GM19351 (cell line): ENCODE data around the gene SOX6.

ENCODE experiments used
- ATAC-seq: cut with Tn5 transposase; IDR thresholded peaks from one replicate; pipeline ENCODE4 v1.9.1; 2021; ENCODE audit warnings: mild to moderate bottlenecking, moderate library complexity; ENCODE audit not compliant: unreplicated experiment

SOX6 gene

DNA sequence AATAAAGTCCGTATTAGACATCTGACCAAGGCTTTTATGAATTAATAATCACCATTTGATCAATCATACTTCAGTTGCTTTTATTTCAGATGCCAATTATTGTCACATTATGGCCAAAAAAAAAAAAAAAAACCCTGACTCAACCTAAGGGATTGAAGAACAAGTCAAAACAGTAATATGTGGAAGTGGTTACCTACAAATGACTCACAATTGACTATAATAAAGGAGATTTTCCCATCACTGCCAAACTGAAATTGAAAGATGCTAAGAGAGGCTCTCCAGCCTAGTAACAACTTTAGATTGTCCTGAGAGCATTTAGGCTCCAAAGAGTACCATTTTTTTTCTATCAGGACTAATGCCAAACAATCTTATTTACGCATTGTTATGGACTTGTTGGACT is 35.2 kb downstream of the SOX6 start:
- no peak for ATAC-seq

DNA sequence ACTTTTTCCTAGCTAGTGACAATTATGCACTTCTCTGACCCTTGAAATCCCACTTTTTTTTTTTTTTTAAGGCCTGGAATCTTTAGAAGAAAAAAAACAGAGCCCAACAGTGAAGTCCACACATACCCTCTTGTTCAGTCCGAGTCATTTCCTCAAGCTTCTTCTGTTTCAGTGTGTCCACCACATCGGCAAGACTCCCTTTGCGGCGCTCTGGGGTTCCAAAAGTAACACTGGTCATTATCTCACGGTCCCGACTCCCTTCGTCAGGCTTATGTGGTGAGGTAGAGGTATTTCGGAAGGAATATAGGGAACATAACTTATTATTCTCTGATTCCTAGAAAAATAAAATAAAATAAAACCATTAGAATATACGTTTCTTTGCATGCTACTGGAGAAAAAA is 38.0 kb downstream of the SOX6 start:
- no peak for ATAC-seq

DNA sequence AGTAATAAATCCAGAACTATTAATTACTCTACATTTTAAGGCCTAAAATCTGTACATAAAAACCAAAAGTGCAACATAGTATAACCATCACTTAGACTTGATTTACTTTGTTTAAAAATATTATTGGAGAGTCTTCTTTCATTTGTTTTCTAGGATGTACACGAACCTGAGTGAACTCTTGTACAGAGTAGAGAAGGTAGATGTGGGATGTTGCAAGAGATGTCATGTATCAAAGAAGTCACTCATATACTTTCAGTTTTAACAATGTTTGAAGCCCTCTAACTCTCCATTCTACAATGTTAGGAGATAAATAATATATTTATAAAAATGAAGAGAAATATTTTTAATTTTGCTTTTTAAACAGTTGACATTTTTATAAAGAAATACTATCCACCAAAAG is 38.6 kb downstream of the SOX6 start:
- no peak for ATAC-seq

DNA sequence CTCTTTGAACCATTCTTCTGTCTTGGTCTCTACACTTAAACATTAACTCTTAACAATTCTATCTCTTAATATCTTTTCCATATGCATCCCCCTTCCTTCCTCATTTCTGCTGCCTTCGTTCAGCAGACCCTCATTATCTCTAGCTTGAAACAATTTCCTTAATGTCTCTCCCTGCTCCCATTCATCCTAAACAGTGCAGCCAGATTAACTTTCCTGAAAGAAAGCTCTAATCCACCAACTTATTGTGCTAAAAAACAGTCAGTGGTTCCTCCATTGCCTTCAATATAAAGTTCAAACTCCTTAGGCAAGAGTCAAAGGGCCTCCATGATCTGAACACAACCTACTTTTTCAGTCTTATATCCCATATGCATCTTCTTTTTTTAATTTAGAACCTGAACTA is 42.5 kb downstream of the SOX6 start:
- no peak for ATAC-seq

DNA sequence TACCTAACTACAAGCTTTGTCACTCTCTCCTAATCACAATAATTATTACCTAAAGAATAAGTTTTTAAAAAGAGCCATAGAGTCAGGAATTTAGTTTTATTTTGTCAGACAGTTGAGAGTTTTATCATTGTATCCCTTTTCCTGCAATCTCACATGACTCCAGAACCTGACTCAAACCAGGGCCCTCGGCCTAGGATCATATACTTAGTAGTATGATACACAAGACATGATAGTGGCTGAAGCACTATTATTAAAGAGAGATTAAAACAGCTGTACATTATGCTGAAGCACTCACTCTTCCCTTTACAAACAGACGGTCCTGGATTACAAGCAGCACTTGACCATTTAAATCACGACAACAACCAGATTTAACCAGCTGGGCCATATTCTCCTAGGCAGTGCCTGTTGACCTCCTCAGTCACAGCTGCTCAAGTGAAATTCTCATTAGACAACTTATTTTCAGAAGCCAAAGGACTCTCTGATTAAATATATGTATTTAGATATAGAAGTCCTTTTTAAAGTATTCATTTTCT is 44.0 kb downstream of the SOX6 start:
- ATAC-seq, result no peak

DNA sequence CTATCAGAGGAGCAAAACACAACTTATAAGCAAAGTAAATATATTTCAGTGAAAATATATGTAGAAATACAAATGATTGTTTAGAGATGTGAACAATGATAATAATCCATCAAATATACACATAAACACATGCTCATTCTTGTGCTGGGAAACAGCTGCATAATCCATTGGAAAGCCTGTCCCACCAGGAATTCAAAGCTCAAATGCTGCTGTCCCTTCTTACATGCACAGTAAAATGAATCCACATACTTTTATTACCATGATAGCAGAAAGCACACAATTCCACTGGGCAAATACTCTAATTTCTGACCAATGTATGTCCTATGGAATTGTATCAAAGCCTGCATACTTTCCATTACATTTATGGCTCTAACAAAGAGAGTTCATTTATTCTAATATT is 44.5 kb downstream of the SOX6 start:
- no peak for ATAC-seq

DNA sequence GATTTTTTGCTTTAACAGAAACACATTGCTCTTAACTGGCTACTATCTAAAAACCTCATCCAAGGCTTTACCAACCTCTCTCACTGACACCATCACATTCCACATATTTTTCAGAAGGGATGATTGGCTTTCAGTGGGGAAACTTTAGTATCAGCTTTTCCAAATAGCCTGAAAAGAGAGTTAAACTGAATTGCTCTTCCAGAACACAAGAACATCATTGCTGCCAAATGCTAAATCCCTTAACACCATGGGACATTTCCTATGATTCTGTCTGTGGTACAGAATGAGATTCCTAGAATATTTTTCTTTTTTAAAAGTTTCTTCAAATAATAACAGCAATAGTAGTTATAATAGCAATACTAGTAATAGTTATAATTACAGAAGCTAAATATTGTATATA is 45.4 kb downstream of the SOX6 start:
- no peak for ATAC-seq

DNA sequence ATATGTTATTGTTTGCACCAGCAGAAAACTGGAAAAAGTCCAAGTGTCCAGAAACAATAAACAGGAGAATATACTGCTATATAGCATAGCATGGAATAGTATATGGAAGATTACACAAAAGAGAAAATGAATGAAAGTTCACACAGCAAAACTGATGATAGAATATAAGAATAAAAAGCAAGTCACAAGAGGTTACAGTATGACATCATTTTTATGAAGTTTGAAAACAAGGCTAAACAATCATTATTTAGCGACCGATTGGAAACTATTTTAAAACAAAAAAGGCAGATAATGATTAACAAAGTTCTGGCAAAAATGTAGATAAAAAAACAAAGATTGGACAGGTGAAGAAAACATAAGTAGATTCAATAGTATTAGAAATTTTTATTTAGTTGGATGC is 47.1 kb downstream of the SOX6 start:
- ATAC-seq, result no peak

DNA sequence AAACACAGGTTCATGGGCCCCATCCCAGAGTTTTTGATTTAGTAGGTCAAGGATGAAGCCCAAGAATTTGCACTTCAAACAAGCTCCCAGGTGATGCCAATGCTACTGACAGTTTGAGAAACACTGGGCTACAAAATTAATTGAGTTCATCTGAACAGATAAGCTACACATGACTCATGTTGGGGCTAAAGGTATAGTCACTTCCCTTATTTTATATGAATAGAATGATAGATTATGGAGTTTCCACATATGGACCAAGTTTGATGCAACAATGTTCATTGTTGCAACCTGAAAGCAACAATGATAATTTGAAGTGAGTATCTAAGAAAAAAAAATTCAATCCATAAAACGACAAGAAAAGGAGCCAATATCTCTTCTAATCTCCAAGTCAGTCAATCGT is 54.9 kb downstream of the SOX6 start:
- no peak for ATAC-seq

DNA sequence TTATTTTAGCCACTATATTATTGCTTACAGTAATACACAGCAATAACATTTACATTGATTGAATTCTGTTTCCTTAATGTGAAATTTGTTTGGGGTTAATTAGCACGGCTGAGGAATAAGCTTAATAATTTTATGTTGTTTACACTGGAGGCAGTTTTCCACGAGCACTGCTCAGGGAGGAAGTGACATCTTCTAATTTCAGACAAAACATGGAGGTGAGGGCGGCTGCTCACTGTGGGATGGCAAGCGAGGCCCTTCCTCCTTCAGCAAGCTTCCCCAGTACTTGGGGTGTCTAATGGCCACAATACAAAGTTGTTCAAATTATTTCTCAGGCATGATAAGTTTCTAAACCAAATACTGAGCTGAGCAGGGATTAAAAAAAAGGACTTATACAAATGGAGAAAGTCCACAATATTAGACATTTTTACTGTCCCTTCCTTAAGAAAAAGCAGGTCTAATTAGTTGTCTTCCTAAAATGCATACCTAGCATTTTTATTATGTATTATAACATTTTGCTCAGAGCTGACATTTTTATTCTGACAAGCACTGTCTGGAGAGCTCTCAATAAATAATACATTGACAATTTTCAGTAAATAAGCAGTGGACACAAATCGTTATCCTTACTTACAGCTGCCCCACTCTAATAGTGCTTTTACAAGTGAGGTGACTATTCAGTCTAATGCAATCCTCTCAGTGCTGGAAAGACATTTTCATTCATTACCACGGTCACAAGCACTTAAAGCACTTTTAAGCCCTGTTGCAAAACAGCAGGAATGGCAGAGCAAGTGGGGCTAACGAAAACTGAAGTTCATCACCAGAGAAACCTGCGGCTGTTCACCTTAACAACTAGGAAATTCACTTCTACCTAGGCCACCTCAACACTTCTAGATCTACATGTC is 56.2 kb downstream of the SOX6 start:
- no peak for ATAC-seq

DNA sequence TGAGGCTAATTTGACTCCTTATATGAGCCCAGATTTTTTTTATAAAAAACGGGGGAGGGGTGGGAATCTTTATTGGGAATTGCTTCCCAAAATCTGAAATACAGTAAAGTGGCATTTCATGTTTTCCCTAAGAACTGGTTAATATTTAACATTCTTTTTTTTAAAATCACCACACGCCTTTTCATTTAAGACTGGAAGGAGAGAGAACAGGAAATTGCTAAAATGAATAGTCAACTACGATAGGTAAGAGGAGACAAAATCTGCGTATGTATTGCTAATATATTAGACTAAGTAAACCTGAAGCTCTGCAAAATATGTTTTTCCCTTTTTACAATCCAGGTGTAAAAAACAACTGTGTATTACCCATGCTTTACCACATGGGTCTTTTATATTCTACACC is 57.0 kb downstream of the SOX6 start:
- no peak for ATAC-seq

DNA sequence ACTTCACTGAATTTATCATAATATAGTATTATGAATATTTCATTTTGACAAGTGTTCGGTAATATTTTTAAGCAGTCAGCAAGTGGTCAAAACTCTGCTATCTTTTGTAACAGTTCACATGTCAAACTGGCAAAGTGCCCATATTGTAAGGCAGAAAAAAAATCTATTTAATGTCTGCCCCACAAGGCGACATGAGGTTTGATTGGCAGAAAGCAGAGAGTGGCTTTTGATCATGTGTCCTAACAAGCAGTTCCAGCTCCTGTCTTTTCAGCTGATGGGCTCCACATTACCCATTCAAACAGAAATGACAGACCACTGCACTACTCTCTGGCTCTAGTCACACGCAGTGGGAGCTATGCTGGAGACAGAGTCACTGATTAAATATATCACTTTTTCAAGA is 59.0 kb downstream of the SOX6 start:
- ATAC-seq, result no peak

DNA sequence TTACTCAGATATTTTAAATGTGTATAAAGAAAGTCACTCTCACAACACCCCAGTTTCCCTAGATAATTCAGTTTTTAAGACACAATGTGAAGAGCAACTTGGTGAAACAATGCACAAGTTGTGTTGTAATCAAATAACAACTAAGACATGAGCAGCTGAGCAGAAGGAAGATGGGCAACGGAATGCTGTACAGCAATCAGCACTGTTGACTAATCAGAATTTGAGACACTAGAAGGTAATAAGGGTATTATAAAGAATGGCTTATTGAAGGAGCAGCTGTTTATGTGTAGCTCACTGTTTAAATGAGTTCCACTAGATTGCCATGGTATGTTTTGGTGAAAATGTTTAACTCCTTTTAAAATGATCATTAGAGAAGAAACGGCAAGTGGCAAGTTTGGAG is 60.1 kb downstream of the SOX6 start:
- no peak for ATAC-seq

DNA sequence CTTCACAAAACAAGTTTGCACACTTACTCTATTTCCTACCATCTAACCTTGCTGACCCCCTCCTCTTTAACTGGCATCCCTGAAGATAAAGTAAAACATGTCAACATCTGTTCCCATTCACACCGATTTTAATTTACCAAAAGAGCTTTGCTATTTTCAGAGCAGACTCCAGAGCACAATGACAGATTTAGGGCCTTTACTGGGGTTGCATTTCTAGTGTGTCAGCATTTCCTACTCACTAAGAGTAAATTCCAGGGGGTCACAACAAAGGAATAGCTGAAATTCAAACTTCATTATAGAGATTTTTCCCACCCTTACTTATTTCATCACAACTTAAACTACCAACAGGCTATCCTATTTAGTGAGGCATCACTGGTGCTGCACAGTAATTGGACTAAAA is 60.8 kb downstream of the SOX6 start:
- no peak for ATAC-seq

DNA sequence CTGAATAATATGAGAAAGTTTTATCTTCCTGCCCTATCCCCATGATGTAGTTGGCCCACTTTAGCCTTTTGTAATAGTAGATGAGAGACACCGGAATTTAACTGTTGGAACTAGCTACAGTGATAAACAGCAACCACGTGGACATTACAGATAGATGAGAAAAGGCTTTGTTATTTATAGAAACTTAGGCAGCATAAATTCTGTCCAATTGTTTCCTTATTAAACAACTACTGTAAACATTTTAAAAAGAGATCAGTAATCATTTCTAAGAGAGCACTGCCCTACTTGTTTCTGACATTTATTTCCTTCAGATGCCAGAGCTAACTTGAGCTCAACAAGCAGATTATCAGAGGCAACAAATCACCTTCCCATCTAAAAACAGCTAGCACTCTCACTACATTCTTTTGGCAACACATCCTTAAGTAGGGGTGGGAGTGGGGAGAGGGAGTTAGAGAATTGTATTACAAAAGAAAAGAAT is 63.1 kb downstream of the SOX6 start:
- ATAC-seq, result no peak

DNA sequence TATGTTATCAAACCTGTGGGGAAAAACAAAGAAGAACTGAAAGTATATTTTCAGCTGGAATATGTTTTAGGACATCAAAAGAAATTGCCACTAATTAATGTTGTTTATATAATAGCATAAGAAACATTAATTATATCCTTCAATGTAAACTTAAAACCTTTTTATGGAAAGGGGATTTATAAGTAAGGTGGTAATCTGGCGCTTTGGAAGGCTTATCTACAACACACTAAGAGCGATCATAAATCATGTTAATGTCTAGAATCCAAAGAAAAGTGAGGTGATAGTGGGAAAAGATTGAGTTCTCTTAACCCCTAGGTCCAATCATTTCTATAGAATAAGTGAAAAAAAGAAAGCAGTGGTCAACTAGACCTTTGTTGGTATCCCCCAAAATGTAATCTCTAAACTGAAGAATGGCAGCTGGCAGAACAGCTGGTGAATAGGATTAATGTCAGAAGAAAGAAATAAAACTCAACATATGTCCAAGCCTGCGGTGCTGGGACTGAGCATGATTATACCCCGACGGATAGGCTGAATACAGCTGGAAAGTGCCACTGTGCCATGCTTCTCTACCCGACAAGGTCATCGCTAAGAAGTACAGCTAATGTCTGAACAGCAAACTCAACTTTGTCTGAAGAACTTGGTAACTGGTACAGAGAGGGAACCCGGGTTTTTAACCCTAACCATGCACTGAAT is 64.0 kb downstream of the SOX6 start:
- ATAC-seq, result no peak

DNA sequence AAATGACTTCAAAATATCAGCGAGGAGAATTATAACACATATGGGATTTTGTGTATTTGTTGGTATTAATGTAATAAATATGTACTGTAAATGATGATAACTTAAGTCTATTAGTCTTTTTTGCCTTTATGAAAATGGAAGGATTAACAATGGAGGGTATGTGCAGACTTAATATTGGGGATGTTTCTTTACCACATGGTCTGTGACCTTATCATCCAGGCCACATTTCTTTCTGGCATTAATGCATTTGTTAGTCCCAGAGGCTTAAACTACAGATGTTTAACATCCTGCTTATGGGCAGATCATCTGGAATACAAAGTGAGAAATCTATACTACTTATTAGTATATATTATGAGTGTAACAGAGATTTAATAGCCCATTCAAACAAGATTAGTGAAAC is 64.6 kb downstream of the SOX6 start:
- no peak for ATAC-seq

DNA sequence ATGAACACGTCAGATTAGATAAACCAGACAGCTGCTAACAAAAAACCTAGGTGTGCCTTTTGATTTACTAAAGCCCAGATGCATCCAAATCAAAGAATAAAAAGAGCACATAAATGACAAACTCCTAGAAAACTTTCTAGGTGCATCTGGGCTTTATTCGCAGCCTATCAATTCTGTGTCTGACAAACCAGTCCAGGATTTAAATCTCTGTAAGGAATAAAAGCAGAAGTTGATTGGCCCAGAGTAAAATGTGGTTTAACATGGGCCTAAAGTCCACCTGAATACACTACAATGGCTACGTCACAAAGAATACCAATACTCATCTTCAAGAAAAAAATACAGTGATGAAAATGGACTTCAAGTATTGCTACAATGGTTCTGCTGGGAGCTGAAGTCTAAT is 66.8 kb downstream of the SOX6 start:
- ATAC-seq, result no peak

DNA sequence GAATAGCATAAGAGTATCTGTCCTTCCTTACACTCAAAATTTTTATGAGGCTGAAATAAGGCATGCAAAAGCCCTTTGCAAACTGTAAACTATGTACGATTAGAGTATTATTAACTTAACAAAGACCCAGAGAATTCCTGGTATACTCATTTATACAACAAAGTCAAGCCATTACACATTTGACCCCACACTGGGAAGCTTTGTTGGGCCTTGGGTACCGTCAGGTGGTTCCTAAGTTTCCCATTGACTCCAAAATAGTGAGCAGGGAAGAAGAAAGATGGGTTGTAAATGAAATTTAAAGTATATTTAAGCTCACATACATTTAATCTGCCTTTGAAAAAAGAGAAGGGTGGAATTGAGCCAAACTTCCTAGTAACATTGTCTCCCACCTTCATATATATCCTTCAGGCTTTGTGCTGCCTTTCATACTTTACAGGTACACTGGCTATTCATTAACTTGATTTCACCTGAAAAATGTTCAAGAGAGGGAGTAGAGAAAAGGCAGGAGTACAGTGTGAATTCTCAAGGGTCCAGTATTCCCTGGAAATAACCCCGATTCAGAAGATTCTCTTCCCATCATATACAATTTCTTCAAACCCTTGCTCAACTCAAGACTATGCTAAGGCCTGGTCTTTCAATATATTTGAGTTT is 68.6 kb downstream of the SOX6 start:
- ATAC-seq, result no peak

DNA sequence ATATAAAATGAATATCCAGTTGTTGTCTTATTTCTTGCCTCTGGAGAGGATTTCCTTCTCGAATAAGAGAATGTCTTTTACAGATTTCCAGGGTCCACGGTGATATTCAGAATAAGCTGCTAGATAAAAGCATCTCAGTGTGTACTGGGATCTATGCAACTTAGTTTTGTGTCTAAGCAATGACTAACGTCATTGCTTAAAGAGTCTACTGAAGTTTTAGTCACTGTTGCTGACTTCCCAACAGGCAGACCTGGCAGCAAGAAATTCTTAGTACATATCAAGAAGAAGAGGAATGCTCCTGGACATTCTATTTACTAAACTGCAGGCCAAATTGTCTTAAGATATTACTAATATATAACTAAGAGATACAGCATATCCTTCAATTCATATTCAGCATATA is 70.3 kb downstream of the SOX6 start:
- no peak for ATAC-seq

DNA sequence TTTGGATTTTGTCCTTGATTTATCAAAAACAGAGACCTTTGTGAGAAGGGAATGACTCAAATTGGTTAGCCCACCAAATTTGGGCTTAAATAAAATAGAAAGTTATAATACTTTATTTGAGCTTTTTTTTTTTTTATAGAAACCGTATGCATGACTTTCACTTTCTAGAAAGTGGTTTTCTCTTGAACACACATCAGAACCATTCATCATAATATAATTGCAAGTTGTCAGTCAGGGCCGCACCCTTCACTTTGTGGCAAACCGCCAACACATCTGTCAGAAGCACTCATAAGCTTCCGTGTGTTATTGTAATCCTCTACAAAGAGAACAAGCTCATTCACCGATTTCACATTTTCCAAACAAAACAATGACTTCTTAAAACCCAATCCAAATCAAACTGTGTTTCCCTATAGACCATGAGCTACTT is 76.1 kb downstream of the SOX6 start:
- ATAC-seq, result no peak

DNA sequence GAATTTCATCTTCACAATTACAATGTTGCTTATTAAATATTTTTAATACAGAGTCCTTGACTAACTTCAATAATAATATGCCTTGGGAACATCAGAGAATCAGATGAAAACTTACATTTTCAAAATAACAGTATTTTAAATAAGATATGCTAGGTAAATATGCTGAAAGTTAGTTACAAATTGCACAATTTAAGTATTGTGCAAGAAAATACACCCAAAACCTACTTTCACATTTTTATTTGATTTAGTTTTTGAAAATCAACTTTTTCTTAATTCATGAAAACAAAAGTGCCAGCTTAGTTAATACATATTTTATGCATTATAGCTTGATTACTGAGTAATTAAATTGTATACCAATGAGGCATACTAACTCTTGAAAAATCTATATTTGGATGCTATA is 76.8 kb downstream of the SOX6 start:
- no peak for ATAC-seq
